ENCODE data around the gene MTHFD1L. TPM values are rescaled to one million over a fixed set of nuclear protein-coding genes. Genes with fewer than 3 reads are reported as not detected.

The MTHFD1L gene
- total RNA-seq, 4 donors from 2014 or later, result 4.7 to 45.9 (median 24.0) TPM

DNA sequence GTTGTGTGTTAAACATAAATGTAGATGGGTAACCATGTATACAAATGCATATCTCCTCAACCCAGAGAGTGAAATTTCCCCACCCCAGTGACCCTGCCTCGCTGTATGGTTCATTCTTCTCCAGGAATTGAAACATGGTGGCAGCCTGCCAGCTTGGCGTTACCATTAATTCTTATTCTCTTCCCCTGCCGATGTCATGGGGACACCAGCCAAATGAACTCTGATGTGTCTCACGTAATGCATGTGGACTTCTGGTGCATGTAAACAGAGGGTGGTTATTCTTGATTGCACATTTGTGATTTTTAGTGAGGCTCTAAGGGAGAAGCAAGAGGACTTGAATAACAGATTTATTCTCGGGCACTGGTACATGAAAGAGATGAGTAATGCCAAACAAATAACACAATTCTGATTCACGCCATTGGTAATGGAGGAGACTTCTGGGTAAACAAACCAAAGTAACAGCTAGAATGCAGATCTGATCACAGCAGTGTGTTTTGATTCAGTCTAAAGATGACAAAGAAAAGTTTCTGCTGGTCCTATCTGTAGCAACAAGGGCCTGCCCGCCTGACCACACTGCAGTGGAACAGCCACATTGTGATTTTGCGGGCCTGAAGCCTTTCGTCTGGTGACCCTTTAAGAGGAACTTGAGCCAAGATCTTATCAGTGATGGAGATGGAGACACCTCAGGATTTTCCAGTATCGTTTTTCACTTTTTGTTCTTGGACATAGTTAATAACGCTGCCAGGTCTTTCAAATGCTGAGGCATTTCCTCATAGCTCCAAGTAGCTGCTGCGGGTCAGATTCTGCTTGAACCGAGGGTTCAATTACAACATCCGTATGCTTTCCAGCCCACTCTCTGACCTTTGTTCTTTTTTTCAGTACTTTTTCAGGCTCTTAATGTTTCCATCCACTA is 202.4 kb downstream of the MTHFD1L start:
- TF ChIP-seq, protein P1, sequence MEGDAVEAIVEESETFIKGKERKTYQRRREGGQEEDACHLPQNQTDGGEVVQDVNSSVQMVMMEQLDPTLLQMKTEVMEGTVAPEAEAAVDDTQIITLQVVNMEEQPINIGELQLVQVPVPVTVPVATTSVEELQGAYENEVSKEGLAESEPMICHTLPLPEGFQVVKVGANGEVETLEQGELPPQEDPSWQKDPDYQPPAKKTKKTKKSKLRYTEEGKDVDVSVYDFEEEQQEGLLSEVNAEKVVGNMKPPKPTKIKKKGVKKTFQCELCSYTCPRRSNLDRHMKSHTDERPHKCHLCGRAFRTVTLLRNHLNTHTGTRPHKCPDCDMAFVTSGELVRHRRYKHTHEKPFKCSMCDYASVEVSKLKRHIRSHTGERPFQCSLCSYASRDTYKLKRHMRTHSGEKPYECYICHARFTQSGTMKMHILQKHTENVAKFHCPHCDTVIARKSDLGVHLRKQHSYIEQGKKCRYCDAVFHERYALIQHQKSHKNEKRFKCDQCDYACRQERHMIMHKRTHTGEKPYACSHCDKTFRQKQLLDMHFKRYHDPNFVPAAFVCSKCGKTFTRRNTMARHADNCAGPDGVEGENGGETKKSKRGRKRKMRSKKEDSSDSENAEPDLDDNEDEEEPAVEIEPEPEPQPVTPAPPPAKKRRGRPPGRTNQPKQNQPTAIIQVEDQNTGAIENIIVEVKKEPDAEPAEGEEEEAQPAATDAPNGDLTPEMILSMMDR (IDR thresholded peaks at IDR 0.05), result no peak
- peak; percentile 69 for ATAC-seq (ENCODE audit: low FRiP score)
- DNase-seq (ENCODE audit: low spot score), result peak; percentile 49

DNA sequence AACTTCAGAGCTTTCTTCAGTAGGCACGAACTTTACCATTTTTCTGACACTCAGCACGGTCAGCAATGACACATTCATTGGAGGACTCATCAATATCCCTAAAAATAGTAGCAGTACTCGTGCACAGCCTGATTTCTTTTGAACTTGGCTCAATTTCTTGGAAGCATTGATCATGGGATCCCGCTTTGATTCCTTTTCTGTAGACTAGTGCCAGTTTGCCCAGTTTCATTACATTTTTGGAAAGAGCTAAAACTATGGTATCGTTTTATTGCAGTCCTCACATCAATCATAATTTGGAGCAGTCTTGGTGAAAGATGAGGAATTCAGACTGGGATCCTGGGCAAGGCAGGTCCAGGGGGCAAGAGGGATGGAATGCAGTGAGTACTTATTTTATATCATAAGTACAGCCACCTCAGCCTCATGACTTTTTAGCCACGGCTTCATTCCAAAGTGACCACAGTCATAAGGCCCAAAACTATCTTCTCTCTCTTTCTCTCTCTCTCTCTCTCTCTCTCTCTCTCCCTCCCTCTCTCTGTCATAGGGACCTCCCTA is 203.3 kb downstream of the MTHFD1L start:
- TF ChIP-seq, protein P1 (IDR thresholded peaks at IDR 0.05), result no peak
- ATAC-seq (ENCODE audit: low FRiP score) (no peak), DNase-seq (ENCODE audit: low spot score) (no peak)

DNA sequence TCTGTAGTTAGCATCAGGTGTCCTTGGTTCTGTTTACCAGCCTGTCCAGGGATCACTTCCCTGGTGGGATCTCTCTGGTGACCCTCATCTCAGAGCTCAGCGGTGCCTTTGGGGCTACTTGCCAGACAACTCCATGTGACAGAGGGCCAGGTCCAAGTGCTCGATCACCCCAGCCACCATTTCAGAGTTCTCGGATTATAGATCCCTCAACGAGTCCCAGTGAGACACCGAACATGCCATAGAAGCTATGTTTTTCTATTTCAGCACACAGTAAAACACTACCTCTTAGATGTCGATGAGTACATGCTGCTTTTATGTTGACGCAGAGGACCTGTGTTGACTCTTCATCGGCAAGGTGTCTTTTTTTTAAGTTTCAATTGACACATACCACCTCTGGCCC is 204.1 kb downstream of the MTHFD1L start:
- DNase-seq (ENCODE audit: low spot score) (no peak), ATAC-seq (ENCODE audit: low FRiP score) (no peak)
- TF ChIP-seq, protein P1 (IDR thresholded peaks at IDR 0.05), result no peak

DNA sequence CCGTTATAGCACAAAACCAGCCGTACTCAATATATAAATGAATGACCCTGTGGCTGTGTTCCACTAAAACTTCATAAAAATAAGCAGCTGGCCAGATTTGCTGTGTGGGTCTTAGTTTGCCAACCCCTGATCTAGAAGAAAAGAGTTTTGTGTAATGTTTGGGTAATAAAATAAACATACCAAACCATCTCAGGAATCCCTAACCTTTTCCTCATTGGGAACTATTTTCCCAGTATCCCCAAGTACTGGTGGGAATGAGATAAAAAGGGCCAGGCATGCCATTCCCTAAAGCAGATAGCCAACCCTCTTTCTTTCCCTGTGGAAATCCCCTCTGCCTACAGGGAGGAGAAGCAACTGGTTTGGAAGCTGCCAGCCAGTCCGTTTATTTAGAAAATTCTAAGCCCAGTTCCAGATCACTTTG is 205.1 kb downstream of the MTHFD1L start:
- TF ChIP-seq, protein P1 (IDR thresholded peaks at IDR 0.05), result no peak
- DNase-seq (ENCODE audit: low spot score) (no peak), ATAC-seq (ENCODE audit: low FRiP score) (no peak)

DNA sequence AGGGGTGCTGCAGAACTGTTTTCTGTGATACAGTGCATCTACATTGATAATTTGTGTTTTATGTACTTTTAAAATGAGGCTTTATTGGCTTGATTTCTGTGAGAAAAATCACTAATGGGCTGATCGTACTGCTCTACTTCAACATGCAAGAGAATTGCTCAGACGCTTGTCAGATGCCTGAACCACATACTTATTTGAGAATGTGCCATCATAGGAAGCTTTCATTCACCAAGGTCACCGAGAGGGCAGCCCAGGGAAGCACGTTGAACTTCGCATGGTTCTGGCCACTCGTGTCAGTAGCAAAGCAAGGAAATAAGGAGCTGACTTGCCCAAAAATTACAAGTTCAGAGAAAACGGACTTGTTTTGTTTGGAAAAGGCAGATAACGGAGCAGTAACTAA is 205.8 kb downstream of the MTHFD1L start:
- no peak for DNase-seq (ENCODE audit: low spot score)
- no peak for ATAC-seq (ENCODE audit: low FRiP score)
- TF ChIP-seq, protein P1 (IDR thresholded peaks at IDR 0.05), result no peak

DNA sequence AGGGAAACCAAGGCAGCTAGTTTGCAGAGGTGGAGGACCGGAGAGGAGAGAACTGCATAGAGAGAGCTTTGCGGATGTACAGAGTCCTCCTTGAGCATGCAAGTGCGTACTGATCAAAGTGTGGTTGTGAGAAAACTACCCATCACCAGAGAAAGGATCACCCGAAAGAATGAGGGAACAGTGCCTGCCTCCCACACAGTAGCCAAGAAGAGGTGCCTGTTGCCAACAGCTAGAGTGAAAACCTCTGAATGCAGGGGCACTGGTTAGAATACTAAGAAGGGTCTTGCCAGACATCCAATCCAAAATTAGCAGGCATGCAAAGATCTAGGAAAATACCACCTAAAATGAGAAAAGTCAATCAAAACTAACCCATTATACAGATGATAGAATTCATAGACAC is 207.6 kb downstream of the MTHFD1L start:
- ATAC-seq (ENCODE audit: low FRiP score) (no peak), DNase-seq (ENCODE audit: low spot score) (no peak)
- TF ChIP-seq, protein P1 (IDR thresholded peaks at IDR 0.05), result no peak
